HEK293 (cell line): ENCODE results near the gene SSTR5.
A peak's percentile ranks its signal among the peaks of the same experiment; 100 is the strongest.

Experiments used
- CTCF ChIA-PET: fragments of 350-600 bp; formaldehyde crosslinking; extraction: SDS; loops from one replicate; lab custom pipeline; 2021; ENCODE audit warnings: antibody characterized with exemption; lab: Yijun Ruan, JAX
- POLR2A ChIA-PET: fragments of 300-600 bp; formaldehyde crosslinking; extraction: SDS; loops from one replicate; lab custom pipeline; 2020; ENCODE audit warnings: antibody characterized with exemption, inconsistent platforms; lab: Yijun Ruan, JAX
- H3K27ac ChIP-seq: fragments of 200-500 bp; sonication (Bioruptor generic); 2 replicates; pipeline ENCODE4 v1.5.1; 2014; ENCODE audit warnings: low read depth, low read length, control low read depth, inconsistent platforms; ENCODE audit errors: extremely low read depth
- H3K36me3 ChIP-seq, 2 experiments: fragments of 200-500 bp in 1 of 2; sonication (Bioruptor generic) in 1 of 2; 1 replicate in 1 of 2; 2 replicates in 1 of 2; pipeline ENCODE4 v1.5.1; 2014 to 2017; ENCODE audit warnings: inconsistent platforms in 2 of 2, low read length in 2 of 2; ENCODE audit not compliant: control insufficient read depth in 2 of 2, insufficient read depth in 1 of 2
- H3K4me1 ChIP-seq: fragments of 200-500 bp; sonication (Bioruptor generic); 2 replicates; pipeline ENCODE4 v1.5.1; 2014; ENCODE audit warnings: mild to moderate bottlenecking, low read length, inconsistent platforms; ENCODE audit not compliant: control insufficient read depth, insufficient read depth
- H3K4me3 ChIP-seq: 2 replicates; pipeline ENCODE4 v1.5.1; 2011; ENCODE audit warnings: low read depth, mild to moderate bottlenecking, control low read depth, low read length, moderate library complexity
- H3K9me3 ChIP-seq: fragments of 200-500 bp; sonication (Bioruptor generic); 2 replicates; pipeline ENCODE4 v1.5.1; 2014; ENCODE audit warnings: low read depth, low read length, inconsistent platforms; ENCODE audit not compliant: control insufficient read depth, insufficient read depth
- ELK4 ChIP-seq: IDR thresholded peaks from 2 replicates; pipeline ENCODE4 v1.6.1; 2011; ENCODE audit warnings: mild to moderate bottlenecking, low read depth, low read length, borderline replicate concordance
- FEZF1 ChIP-seq: fragments of 450-650 bp; formaldehyde crosslinking; IDR thresholded peaks from 2 replicates; pipeline ENCODE4 v1.5.1; 2016; ENCODE audit warnings: missing biosample characterization, missing genetic modification characterization
- GLIS1 ChIP-seq: fragments of 450-650 bp; formaldehyde crosslinking; IDR thresholded peaks from 2 replicates; pipeline ENCODE4 v1.5.1; 2016; ENCODE audit warnings: missing biosample characterization, missing genetic modification characterization
- KLF7 ChIP-seq: fragments of 450-650 bp; formaldehyde crosslinking; IDR thresholded peaks from 2 replicates; pipeline ENCODE4 v1.5.1; 2016; ENCODE audit warnings: missing biosample characterization, missing genetic modification characterization, borderline replicate concordance
- PATZ1 ChIP-seq: fragments of 450-650 bp; formaldehyde crosslinking; IDR thresholded peaks from 2 replicates; pipeline ENCODE4 v1.5.1; 2016; ENCODE audit warnings: missing biosample characterization, missing genetic modification characterization
- PRDM10 ChIP-seq: fragments of 450-650 bp; formaldehyde crosslinking; IDR thresholded peaks from 2 replicates; pipeline ENCODE4 v1.5.1; 2016; ENCODE audit warnings: missing biosample characterization, missing genetic modification characterization
- ZBTB49 ChIP-seq: fragments of 450-650 bp; formaldehyde crosslinking; IDR thresholded peaks from 2 replicates; pipeline ENCODE4 v1.5.1; 2016; ENCODE audit warnings: missing biosample characterization, missing genetic modification characterization, low read depth
- ZNF266 ChIP-seq: fragments of 450-650 bp; formaldehyde crosslinking; IDR thresholded peaks from 2 replicates; pipeline ENCODE4 v1.5.1; 2016; ENCODE audit warnings: missing biosample characterization, missing genetic modification characterization, low read depth
- ZNF280D ChIP-seq: fragments of 450-650 bp; formaldehyde crosslinking; IDR thresholded peaks from 2 replicates; pipeline ENCODE4 v1.5.1; 2016; ENCODE audit warnings: missing biosample characterization, missing genetic modification characterization
- ZNF311 ChIP-seq: fragments of 450-650 bp; formaldehyde crosslinking; IDR thresholded peaks from 2 replicates; pipeline ENCODE4 v1.5.1; 2017; ENCODE audit warnings: missing biosample characterization, missing genetic modification characterization, borderline replicate concordance
- ZNF404 ChIP-seq: fragments of 450-650 bp; formaldehyde crosslinking; IDR thresholded peaks from 2 replicates; pipeline ENCODE4 v1.5.1; 2017; ENCODE audit warnings: missing biosample characterization, missing genetic modification characterization
- ZNF521 ChIP-seq: fragments of 450-650 bp; formaldehyde crosslinking; IDR thresholded peaks from 2 replicates; pipeline ENCODE4 v1.5.1; 2017; ENCODE audit warnings: missing biosample characterization, mild to moderate bottlenecking, missing genetic modification characterization
- ZNF544 ChIP-seq: fragments of 450-650 bp; formaldehyde crosslinking; IDR thresholded peaks from 2 replicates; pipeline ENCODE4 v1.5.0; 2017; ENCODE audit warnings: missing biosample characterization, missing genetic modification characterization
- ZNF600 ChIP-seq: fragments of 450-650 bp; formaldehyde crosslinking; IDR thresholded peaks from 2 replicates; pipeline ENCODE4 v1.5.1; 2016; ENCODE audit warnings: missing biosample characterization, missing genetic modification characterization
- ZNF664 ChIP-seq: fragments of 450-650 bp; formaldehyde crosslinking; IDR thresholded peaks from 2 replicates; pipeline ENCODE4 v1.5.1; 2016; ENCODE audit warnings: missing biosample characterization, missing genetic modification characterization
- ZNF692 ChIP-seq: fragments of 450-650 bp; formaldehyde crosslinking; IDR thresholded peaks from 2 replicates; pipeline ENCODE4 v1.5.1; 2016; ENCODE audit warnings: missing biosample characterization, missing genetic modification characterization
- ZNF747 ChIP-seq: fragments of 450-650 bp; formaldehyde crosslinking; IDR thresholded peaks from 2 replicates; pipeline ENCODE4 v1.5.1; 2016; ENCODE audit warnings: missing biosample characterization, missing genetic modification characterization
- ZSCAN30 ChIP-seq: fragments of 450-650 bp; IDR thresholded peaks from 2 replicates; pipeline ENCODE4 v1.5.1; 2018; ENCODE audit warnings: missing biosample characterization, mild to moderate bottlenecking, missing genetic modification characterization, moderate library complexity
- ZSCAN5A ChIP-seq: fragments of 450-650 bp; formaldehyde crosslinking; IDR thresholded peaks from 2 replicates; pipeline ENCODE4 v1.5.1; 2016; ENCODE audit warnings: missing biosample characterization, missing genetic modification characterization

The SSTR5 gene

GRCh38 chr16:1095450-1096168 lies 23.1 kb downstream of the SSTR5 start:
- ChIA-PET CTCF (interaction anchor here (0.8 to 1.0 kb wide), 2 partner anchors 31 to 38 kb away, joined by 3 to 5 read pairs; no protein-coding TSS in a partner anchor), POLR2A (no interaction called here)
- H3K4me3 ChIP-seq, result no peak overlapping the region
- no peaks in the 10 kb centered on the region for H3K9me3 ChIP-seq
- H3K27ac ChIP-seq, result no peak overlapping the region
- no peaks in the 10 kb centered on the region for H3K36me3 ChIP-seq
- no peaks in the 10 kb centered on the region for H3K4me1 ChIP-seq
- TF ChIP-seq ZSCAN30 (tag by site-specific recombination) (no peak), FEZF1 (tag by site-specific recombination) (no peak), ZNF280D (tag by site-specific recombination) (no peak), ZNF747 (tag by site-specific recombination) (no peak), KLF7 (tag by site-specific recombination) (no peak), ZNF664 (tag by site-specific recombination) (no peak), ZNF692 (tag by site-specific recombination) (no peak), ZNF521 (tag by site-specific recombination) (no peak), PRDM10 (tag by site-specific recombination) (peak; percentile 77), PATZ1 (tag by site-specific recombination) (0 out of 2 replicates have a peak, but pooled peaks have one; percentile 15), ZNF404 (tag by site-specific recombination) (no peak), ZSCAN5A (tag by site-specific recombination) (no peak), ZNF311 (tag by site-specific recombination) (no peak), ZNF266 (tag by site-specific recombination) (no peak), ZNF544 (no peak), ELK4 (no peak), GLIS1 (tag by site-specific recombination) (peak; percentile 86), ZNF600 (0 out of 2 replicates have a peak, but pooled peaks have one; percentile 20), ZBTB49 (tag by site-specific recombination) (no peak)
